SH-SY5Y (cell line): ENCODE results near the gene USP6NL.

Experiments
- GATA2 ChIP-seq: IDR thresholded peaks from 2 replicates; pipeline ENCODE4 v1.6.1; 2011; ENCODE audit warnings: mild to moderate bottlenecking, low read depth, low read length
- GATA3 ChIP-seq: IDR thresholded peaks from 2 replicates; pipeline ENCODE4 v1.6.1; 2011; ENCODE audit warnings: low read depth, mild to moderate bottlenecking, low read length, moderate library complexity

DNA sequence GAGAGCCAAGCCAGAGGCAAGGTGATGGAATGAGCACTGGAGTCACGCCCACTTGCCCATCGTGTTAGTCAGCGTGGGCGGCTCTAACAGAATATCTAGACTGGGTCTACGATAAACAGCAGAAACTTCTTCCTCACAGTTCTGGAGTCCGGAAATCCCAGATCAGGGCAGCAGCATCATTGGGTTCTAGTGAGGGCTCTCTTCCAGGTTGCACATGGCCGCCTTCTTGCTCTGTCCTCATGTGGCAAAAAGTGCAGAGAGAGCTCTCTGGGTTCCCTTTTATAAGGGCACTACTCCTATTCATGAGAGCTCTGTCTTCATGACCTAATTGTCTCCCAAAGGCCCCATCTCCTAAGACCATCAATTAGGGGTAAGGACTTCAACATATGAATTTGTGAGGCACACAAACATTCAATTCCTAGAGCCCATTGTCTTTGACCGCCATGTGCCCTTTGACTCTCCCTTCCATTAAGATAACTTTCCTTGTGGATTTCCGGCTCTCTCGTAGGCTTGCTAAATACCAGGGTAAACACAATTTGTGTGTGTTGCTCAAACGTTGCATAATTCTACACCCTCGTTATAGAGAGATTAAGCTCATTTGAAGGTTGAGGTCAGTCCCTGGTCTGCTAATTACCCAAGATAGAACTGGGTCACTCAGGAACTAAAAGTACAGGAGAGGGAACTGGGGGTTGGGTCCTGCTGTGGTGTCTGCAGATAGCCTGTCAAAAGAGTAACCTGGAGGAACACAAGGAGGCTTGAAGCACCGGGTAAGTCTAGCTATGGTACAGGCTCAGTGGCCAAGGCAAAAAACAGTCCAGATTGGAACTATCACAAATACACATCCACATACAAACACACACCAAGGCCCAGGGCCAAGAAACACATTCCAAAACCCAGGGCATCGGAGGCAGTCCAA lies 28.7 kb upstream of the USP6NL start:
- TF ChIP-seq GATA2 (no peak), GATA3 (no peak)
